Thyroid gland (tissue), 4 donors: Measurements from ENCODE around the gene NBL1.

Experiments used
- POLR2A ChIP-seq, 2 donors: fragments of 450-650 bp; IDR thresholded peaks; one replicate each; pipeline ENCODE4 v1.6.1; 2017; ENCODE audit warnings: antibody characterized with exemption in 2 of 2, mild to moderate bottlenecking in 2 of 2, moderate library complexity in 1 of 2
- TF ChIP-seq, protein P1 (sequence below), 6 experiments: fragments of 200-600 bp in 3 of 6; fragments of 450-650 bp in 3 of 6; sonication (generic) in 3 of 6; IDR thresholded peaks; one replicate each; pipeline ENCODE4 v1.5.1; 2016 to 2019; ENCODE audit warnings: antibody characterized with exemption in 6 of 6, mild to moderate bottlenecking in 2 of 6, inconsistent platforms in 1 of 6, moderate library complexity in 1 of 6

DNA sequence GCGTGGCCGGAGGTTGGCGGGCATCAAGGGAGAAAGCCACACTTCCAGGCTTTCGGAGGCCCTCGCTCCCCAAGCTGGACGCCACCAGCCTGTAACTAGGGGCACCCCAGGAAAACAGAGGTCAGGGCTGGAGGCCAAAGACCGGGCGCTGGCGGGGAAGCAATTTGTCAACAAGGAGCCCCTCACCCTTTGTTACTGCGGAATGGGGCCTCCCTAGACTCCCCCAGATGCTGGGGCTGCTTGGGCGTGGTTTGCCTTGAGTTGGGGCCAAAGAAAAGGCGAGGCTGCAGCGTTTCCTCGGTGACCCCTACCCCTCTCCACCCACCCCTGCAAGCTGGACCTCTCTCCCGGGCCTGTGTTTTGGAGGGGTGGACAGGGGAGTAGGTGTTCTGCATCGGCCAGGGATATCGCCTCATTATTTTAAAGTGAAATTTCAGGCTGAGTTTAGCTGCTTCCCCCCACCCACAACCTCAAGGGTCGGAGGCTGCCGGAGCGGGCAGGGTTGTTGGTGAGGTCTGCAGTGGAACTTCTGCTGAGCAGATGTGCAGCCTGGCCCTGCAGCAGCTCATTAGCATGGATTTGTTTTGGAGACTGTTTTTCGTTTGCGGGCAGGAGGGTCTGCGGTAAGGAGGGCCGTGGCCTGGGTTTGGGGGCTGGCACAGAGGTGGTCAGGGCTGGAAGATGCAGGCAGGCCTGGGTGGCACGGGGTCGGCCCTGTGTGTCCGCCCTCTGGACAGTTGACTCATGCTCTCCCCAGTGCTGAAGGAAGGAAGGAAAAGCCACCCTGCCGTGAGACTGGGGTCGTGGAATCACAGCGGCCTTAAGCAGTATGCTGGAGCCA is 1.5 kb downstream of the NBL1 start:
- TF ChIP-seq POLR2A (IDR thresholded peaks at IDR 0.05) = no peak
- TF ChIP-seq, protein P1, sequence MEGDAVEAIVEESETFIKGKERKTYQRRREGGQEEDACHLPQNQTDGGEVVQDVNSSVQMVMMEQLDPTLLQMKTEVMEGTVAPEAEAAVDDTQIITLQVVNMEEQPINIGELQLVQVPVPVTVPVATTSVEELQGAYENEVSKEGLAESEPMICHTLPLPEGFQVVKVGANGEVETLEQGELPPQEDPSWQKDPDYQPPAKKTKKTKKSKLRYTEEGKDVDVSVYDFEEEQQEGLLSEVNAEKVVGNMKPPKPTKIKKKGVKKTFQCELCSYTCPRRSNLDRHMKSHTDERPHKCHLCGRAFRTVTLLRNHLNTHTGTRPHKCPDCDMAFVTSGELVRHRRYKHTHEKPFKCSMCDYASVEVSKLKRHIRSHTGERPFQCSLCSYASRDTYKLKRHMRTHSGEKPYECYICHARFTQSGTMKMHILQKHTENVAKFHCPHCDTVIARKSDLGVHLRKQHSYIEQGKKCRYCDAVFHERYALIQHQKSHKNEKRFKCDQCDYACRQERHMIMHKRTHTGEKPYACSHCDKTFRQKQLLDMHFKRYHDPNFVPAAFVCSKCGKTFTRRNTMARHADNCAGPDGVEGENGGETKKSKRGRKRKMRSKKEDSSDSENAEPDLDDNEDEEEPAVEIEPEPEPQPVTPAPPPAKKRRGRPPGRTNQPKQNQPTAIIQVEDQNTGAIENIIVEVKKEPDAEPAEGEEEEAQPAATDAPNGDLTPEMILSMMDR (IDR thresholded peaks at IDR 0.05) = no peak
